NOMO-1 treated with dmso at 0.1 percent for 144 hours (cell line): ENCODE measurements around the gene POLD2.

Experiments
- DNase-seq: peaks from one replicate; lab custom pipeline; 2025; ENCODE audit not compliant: unreplicated experiment; lab: John Stamatoyannopoulos, UW

POLD2 gene

GRCh38 chr7:44102846-44103565, 20.3 kb downstream of the POLD2 start:
- no peak for DNase-seq

DNA sequence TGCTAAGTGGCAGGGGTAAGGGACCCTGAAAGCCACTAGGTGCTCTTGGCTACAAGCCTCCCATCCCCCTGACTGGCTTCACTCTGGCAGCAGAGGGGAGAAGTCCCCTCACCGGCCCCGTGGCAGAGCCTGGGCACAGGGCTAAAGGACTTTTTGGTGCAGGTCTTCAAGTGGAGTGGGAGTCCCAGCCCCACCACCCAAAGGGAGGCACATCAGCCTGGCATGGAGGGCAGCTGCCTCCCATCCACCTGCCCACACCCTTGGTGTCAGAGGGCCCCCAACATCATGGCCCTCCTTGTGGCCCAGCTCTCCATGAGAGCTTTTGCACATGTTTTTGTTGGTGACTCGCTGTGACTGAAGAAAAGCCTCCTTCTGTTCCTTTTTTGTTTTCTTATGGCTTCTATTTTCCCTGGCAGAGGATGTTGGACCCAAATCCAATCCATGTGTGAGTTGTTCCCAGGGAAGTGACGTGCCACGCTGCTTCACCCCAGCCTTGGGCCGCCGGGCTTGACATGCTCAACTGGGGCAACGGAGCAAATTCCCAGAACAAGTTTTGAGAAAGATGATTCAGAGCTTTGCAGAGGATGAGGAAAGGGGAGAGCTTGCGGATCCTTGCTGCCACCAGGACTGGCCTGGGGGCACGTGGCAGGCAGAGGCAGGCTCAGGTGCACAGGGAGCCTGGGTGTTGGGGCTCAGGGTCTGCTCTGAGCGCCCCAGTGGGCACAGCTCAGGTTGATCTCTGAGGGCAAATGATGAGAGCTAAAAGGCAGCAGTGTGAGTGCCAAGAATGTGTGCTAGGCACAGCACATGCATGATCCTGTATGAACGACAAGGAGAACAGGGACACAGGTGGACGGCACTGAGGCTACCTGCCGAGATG, 21.1 kb downstream of the POLD2 start:
- DNase-seq, result no peak

GRCh38 chr7:44101303-44101965, 21.9 kb downstream of the POLD2 start:
- DNase-seq, result no peak

GRCh38 chr7:44100458-44101302, 22.7 kb downstream of the POLD2 start:
- no peak for DNase-seq

DNA sequence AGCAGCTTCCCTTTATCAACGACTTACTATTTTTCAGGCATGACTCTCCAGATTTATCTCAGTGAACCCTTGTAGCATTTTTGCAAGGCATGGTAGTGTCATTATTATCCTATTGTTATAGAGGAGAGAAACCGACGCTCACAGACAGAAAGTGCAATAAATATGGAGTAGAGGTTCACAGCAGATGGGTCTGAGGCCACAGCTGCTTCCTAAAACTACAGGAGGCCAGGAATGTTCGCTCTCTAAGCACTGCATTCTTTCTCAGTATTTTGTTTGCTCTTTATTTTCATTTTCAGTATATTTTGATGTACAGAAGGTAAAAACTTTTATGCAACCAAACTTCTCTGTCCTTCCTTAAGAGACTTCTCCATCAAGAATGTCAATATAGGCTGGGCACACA, 23.7 kb downstream of the POLD2 start:
- no peak for DNase-seq

- no peak for DNase-seq
Measured at GRCh38 chr7:44098092-44099068, 25.0 kb downstream of the POLD2 start.

DNA sequence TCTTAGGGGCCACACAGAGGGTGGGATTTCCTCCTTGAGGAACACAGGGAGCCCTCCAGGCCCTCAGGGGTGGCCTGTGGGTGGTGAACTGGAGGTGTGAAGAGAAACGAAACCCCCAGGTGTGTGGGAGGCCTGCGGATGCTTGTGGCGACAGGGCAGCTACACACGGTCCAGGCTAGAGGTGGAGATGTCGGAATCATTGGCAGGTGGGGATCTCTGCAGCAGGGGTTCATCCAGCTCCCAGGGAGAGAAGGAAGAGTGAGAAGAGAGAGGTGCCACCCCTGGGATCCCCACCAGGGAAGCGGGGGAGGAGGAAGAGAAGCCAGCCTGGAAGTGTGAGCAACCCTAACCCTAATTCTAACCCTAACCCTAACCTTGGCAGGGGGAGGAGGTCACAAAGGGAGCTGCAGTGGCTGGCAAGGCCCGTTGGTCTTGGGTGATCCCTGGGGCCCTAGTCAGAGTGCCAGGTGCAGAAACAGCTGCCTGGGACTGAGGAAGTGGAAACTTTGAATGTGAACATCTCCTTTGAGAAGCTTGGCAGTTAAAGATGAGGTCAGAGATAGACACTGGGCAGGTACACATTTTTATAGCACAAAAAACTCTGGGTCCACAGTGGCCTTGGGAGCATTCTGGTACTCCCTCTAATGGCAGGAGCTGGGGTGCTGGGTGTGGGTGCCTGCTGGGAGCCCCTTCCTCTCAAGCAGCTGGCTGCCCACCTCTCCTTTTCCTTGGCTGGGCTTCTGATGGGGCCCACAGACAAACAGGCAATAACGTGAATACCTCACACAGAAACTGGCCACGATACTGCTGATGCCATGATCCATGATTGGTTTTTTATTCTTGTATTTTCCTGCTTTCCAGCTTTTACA, 26.1 kb downstream of the POLD2 start:
- no peak for DNase-seq

DNA sequence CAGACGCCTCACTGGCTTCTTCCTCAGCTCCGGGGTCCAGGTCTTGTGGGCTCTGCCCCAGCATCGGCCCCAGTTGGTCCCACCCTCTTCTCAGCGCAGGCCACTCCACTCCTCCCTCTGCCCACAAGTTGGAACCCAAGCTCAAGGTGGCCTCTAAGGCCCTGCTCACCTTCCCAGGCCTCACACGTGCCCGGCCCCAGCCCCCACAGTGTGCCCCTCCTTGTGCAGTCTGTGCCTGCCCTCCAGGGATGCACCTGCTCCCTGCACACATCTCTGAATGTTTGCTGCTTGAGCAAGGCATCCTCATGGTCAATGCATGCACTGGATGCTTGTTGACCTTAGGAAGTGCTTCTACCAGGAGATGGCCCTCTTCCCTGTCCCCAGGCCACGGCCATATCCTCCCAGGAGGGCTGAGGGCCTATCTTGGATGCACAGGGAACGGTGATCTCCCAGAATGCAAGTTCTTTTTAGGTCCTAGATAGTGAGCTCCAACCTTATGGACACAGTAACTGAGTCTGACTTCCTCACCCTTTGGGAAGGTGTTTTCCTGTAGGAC, 26.9 kb downstream of the POLD2 start:
- DNase-seq, result no peak

DNA sequence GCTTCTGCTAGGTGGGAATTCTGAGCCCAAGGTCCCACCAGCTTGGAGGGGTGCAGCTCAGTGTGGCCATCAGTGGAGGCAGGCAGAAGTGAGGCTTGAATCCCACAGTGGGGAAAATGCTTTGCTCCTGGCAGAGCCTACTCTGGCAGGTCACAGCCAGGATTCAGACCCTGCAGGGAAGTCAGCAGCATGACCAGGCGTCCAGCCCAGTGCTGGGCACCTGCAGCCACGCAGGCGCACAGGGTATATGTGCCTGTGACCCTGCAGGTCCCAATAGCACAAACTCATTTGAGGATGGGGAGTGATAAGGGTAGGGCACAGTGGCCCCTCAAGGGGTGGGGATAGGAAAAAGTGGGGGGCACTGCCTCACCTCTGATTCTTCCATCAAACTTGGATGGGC, 27.6 kb downstream of the POLD2 start:
- no peak for DNase-seq

- DNase-seq, result no peak
Measured at GRCh38 chr7:44094883-44095592, 28.3 kb downstream of the POLD2 start.

- DNase-seq, result no peak
Measured at GRCh38 chr7:44094365-44094764, 29.0 kb downstream of the POLD2 start.

- no peak for DNase-seq
Measured at GRCh38 chr7:44093102-44093641, 30.2 kb downstream of the POLD2 start.

- DNase-seq, result no peak
Measured at GRCh38 chr7:44087911-44088838, 35.2 kb downstream of the POLD2 start.

- DNase-seq, result no peak
Measured at GRCh38 chr7:44086627-44087026, 36.7 kb downstream of the POLD2 start.

GRCh38 chr7:44085546-44085945, 37.8 kb downstream of the POLD2 start:
- DNase-seq, result no peak

GRCh38 chr7:44084701-44085100, 38.6 kb downstream of the POLD2 start:
- no peak for DNase-seq

GRCh38 chr7:44083796-44084195, 39.6 kb downstream of the POLD2 start:
- DNase-seq, result no peak
